IMR-90 (cell line): ENCODE results near the gene FAM32A.

Experiments
- BHLHE40 ChIP-seq: fragments of 150-350 bp; IDR thresholded peaks from 2 replicates; pipeline ENCODE4 v1.6.1; 2016; ENCODE audit warnings: mild to moderate bottlenecking, low read depth, low read length
- CEBPB ChIP-seq: IDR thresholded peaks from 2 replicates; pipeline ENCODE4 v1.6.1; 2012; ENCODE audit warnings: low read depth, low read length, improper control_type of control experiment
- MAFK ChIP-seq: IDR thresholded peaks from 2 replicates; pipeline ENCODE4 v1.6.1; 2012; ENCODE audit warnings: low read depth, low read length, improper control_type of control experiment
- MXI1 ChIP-seq: IDR thresholded peaks from 2 replicates; pipeline ENCODE4 v1.6.1; 2012; ENCODE audit warnings: low read depth, mild to moderate bottlenecking, low read length, moderate library complexity, borderline replicate concordance
- POLR2A ChIP-seq: IDR thresholded peaks from 2 replicates; pipeline ENCODE4 v1.6.1; 2012; ENCODE audit warnings: mild to moderate bottlenecking, low read depth, low read length
- RAD21 ChIP-seq: IDR thresholded peaks from 2 replicates; pipeline ENCODE4 v1.6.1; 2012; ENCODE audit warnings: low read length, improper control_type of control experiment
- RCOR1 ChIP-seq: IDR thresholded peaks from 2 replicates; pipeline ENCODE4 v1.6.1; 2012; ENCODE audit warnings: mild to moderate bottlenecking, low read length, improper control_type of control experiment; ENCODE audit not compliant: insufficient replicate concordance
- RFX5 ChIP-seq: IDR thresholded peaks from 2 replicates; pipeline ENCODE4 v1.8.0; 2012; ENCODE audit warnings: low read depth, mild to moderate bottlenecking, low read length, moderate library complexity
- SMC3 ChIP-seq: fragments of 150-350 bp; IDR thresholded peaks from 2 replicates; pipeline ENCODE4 v1.6.1; 2016; ENCODE audit warnings: low read depth, mild to moderate bottlenecking, antibody characterized with exemption, low read length, moderate library complexity
- TF ChIP-seq, protein P1 (sequence below): conservative IDR thresholded peaks from 2 replicates; pipeline ENCODE4 v1.5.1; 2012; ENCODE audit warnings: mild to moderate bottlenecking, low read depth, low read length, improper control_type of control experiment
- TF ChIP-seq, protein P2 (sequence below): fragments of 150-350 bp; IDR thresholded peaks from 2 replicates; pipeline ENCODE4 v1.6.1; 2017; ENCODE audit warnings: mild to moderate bottlenecking, antibody characterized with exemption, low read length, low read depth

GRCh38 chr19:16206637-16207036 is 21.4 kb downstream of the FAM32A start:
- no peak for TF ChIP-seq MAFK
- no peak for TF ChIP-seq POLR2A
- TF ChIP-seq, protein P1, sequence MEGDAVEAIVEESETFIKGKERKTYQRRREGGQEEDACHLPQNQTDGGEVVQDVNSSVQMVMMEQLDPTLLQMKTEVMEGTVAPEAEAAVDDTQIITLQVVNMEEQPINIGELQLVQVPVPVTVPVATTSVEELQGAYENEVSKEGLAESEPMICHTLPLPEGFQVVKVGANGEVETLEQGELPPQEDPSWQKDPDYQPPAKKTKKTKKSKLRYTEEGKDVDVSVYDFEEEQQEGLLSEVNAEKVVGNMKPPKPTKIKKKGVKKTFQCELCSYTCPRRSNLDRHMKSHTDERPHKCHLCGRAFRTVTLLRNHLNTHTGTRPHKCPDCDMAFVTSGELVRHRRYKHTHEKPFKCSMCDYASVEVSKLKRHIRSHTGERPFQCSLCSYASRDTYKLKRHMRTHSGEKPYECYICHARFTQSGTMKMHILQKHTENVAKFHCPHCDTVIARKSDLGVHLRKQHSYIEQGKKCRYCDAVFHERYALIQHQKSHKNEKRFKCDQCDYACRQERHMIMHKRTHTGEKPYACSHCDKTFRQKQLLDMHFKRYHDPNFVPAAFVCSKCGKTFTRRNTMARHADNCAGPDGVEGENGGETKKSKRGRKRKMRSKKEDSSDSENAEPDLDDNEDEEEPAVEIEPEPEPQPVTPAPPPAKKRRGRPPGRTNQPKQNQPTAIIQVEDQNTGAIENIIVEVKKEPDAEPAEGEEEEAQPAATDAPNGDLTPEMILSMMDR = no peak
- TF ChIP-seq CEBPB = no peak
- TF ChIP-seq RFX5 = no peak
- no peak for TF ChIP-seq RCOR1
- no peak for TF ChIP-seq BHLHE40
- no peak for TF ChIP-seq MXI1
- no peak for TF ChIP-seq RAD21
- TF ChIP-seq, protein P2, sequence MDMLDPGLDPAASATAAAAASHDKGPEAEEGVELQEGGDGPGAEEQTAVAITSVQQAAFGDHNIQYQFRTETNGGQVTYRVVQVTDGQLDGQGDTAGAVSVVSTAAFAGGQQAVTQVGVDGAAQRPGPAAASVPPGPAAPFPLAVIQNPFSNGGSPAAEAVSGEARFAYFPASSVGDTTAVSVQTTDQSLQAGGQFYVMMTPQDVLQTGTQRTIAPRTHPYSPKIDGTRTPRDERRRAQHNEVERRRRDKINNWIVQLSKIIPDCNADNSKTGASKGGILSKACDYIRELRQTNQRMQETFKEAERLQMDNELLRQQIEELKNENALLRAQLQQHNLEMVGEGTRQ = no peak
- no peak for TF ChIP-seq SMC3
